GM19372 (cell line): ENCODE measurements around the gene GOSR1.
"Not testable (repeated sequence)": the region's sequence is repeated elsewhere in the genome, so short reads cannot be mapped to it uniquely, and the experiment has no call there.

ENCODE experiments used
- ATAC-seq: cut with Tn5 transposase; IDR thresholded peaks from one replicate; pipeline ENCODE4 v1.9.1; 2021; ENCODE audit warnings: mild to moderate bottlenecking, low read depth, moderate library complexity; ENCODE audit not compliant: unreplicated experiment

Gene GOSR1

DNA sequence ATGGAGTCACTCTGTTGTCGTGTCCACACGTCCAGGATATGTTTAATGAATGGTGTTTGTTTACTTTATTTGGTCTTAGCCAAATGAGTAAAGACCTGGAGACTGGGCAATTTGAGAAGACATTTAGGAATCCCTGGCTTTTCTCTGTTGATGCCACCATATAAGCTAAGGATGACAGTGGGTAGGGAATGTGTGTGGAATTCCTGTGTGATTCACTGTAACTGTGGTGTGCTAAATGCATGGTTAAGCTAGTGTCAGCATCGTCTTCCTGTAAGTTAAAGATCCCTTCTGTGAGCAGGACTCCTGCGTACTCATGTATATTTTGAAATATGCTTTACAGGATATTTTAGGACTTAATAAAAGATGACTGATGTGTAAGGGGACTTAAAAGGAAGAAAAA is 26.4 kb downstream of the GOSR1 start:
- ATAC-seq, result no peak

DNA sequence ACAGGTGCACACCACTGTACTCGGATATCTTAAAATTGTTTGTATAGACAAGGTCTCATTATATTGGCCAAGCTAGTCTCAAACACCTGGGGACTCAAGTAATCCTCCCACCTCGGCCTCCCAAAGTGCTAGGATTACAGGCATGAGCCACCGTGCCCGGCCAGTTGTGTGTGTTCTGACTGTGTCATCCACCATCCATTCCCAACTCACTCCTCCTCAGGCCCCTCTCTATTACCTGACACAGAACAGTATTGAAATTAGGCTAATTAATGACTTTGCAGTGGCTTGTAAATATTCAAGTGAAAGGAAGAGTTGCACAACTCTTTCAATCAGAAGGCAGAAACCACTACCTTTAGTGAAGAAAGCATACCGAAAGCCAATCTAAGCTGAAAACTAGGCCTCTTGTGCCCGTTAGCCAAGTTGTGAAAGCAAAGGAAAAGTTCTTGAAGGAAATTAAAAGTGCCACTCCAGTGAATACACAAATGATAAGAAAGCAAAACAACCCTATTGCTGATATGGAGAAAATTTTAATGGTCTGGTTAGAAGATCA is 28.7 kb downstream of the GOSR1 start:
- ATAC-seq, result no peak

DNA sequence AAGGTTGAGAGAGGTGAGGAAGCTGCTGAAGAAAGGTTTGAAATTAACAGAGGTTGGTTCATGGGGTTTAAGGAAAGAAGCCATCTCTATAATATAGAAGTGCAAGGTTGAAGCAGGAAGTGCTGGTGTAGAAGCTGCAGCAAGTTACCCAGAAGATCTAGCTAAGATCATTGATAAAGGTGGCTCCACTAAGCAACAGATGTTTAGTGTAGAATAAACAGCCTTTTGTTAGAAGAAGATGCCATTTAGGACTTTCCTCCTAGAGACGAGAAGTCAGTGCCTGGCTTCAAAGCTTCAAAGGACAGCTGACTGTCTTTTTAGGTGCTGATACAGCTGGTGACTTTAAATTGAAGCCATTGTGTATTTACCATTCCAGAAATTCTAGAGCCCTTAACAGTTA is 29.3 kb downstream of the GOSR1 start:
- no peak for ATAC-seq

DNA sequence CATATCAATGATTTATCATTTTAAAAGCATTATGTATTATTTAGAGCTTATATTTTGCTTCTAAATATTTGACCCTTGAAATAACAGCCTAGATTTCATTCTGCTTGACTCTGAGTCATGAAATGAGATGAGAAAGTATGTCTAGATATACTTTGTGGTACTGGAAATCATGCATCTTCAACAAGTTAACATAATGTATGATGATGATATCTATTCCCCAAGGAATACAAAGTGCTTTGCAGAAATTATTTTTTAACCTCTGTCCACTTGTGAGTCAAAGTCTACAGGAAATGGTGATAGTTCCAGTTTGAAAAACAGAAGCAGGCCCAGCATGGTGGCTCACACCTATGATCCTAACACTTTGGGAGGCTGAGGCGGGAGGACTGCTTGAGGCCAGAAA is 36.1 kb downstream of the GOSR1 start:
- no peak for ATAC-seq

DNA sequence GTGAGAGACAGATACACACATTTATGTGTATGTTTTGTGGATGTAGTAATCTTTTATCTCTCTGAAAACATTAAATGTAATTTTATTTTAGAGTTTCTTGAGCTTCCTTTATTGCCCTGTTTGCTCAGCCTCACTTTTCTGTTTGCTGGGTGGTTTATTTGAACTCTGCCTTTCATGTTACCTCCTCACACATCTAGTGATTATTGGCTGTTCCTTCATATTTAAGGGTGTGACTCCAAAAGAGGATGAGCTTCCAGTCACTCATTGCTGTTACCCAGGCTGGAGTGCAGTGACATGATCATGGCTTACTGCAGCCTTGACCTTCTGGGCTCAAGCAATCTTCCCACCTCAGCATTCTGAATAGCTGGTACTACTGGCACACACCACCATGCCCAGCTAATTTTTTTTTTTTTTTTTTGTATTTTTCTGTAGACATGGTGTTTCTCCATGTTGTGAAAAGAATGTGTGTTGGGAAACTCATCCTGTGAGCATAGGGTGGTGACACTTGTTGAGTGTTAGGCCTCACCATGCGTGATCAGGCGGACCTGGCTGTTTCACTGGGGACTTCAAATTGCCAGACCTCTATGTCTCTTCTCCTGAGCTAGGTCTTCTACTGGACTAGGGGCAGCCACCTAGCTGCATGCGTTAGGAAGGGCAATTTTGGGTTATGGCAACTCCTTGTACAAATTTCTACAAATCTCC is 37.8 kb downstream of the GOSR1 start:
- no peak for ATAC-seq

DNA sequence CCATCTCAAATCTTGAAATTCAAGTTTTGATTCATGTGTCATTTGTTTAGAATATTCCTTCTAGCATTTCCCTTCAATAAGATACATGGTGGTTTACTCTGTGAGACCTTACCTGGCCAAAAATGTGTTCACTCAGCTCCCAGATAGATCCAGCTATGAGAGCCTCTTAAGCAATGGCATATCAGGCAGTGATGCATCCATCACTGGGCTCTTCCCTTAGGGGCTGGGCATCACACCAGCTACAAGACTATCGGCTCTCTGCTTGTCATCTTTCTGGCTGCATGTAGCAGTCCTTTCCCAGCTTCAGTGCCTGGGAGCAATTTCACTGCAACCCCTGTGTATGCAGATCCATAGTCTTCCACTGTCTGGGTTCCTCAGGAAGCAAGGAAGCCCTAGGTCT is 40.6 kb downstream of the GOSR1 start:
- ATAC-seq, result no peak

DNA sequence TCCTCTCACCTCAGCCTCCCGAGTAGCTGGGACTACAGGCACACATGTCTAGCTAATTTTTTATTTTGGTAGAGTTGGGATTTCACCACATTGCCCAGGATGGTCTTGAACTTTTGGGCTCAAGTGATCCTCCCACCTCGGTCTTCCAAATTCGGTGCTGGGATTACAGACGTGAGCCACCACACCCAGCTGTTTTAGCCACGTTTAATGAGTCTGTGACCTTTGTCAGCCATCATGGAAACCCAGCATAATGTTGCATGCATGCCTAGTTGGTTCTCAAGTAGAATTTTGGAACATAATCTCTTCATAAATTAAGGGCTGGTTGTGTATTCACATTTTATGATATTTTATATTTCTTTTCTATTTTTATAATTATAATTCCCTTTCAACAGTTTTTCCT is 42.0 kb downstream of the GOSR1 start:
- ATAC-seq, result no peak

DNA sequence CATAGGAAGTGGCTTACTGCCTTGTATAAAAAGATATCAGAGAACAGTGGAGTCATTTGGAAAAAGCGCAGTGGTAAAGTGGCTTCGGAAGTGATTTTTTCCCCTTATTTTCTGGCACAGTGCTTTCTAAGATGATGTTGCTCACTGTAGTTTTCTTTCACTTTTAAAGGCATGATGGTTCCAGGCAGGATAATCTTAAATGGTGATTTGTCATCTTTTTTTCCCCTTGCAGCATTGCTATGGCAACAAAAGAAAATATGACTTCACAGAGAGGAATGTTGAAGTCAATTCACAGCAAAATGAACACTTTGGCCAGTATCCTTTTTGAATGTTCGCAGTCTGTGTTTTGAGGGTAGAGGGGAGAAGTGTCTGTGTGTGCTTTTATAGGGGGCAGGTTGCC is 42.5 kb downstream of the GOSR1 start:
- ATAC-seq, result no peak

DNA sequence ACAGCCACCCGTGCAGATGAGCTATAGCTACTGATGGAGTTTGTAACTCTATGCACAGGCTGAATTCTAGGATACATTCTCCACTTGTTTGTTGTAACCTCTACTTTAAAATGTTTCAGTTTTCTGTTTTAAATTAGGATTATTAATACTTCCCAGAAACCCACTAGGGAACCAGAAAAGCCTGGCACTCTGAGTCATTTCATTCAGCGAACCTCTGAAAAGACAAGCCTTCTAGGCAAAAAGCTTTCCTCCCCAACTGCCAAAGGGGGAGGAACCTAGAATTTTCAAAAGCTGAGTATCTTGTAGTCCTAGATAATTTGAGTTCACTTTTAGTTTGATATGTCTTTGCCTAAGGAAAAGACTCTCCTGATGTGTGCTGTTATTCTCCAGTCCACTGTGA is 43.2 kb downstream of the GOSR1 start:
- no peak for ATAC-seq

DNA sequence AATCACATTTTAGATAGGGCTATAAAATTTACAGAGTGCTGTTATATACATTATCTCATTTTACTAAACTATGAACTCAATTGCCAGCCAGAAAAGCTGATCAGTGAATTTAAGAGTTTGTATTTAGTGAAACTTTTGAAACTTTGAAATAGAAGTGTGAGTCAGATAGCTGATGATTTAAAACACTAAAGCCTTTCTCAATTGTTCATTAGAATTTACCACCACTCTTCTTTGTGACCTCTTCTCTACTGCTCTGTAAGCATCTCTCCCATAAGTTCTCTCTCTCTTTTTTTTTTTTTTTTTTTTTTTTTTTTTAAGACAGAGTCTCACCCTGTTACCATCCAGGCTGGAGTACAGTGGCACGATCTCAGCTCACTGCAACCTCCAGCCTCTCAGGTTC is 43.7 kb downstream of the GOSR1 start:
- no peak for ATAC-seq

DNA sequence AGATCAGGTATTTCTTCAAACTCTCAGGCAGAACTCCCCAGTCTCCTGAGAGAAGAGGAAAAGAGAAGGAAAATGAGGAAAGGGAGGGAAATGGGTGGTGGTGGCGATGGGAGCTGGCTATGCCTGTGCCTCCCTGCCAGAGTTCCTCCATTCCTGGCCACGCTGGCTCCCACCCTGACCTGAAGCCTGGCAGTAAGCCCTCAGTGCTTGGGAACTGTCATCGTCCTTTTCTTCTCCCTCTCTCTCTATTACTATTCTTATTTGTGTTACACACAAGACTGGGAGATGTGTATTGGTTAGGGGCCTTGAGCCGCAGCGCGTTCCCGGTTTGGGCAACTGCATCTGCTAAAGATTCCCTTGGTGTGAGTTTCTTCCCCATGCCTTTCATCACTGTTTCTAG is 44.6 kb downstream of the GOSR1 start:
- ATAC-seq, result no peak

DNA sequence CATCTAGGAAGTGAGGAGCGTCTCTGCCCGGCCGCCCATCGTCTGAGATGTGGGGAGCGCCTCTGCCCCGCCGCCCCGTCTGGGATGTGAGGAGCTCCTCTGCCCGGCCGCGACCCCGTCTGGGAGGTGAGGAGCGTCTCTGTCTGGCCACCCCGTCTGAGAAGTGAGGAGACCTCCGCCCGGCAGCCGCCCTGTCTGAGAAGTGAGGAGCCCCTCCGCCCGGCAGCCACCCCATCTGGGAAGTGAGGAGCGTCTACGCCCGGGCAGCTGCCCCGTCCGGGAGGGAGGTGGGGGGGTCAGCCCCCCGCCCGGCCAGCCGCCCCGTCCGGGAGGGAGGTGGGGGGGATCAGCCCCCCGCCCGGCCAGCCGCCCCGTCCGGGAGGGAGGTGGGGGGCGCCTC is 46.0 kb downstream of the GOSR1 start:
- ATAC-seq, result not testable (repeated sequence)

DNA sequence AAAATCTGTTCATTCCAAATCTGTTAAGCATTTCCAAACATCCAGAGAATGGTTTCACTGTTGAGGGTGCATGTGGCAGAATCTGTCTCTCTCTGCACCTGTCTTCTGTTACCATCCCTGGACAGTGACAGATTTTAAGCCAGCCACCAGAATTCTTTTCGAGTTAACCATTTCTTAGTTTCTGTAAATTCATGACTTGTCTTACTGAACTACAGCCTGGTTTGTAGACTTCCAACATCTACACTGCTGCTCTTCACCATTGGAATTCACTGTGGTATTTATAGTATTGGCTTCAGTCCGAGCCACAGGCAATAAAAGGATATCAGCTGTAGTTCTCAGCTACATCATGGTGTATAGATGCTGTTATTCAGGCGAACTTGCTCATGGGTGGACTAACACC is 47.6 kb downstream of the GOSR1 start:
- ATAC-seq, result no peak

DNA sequence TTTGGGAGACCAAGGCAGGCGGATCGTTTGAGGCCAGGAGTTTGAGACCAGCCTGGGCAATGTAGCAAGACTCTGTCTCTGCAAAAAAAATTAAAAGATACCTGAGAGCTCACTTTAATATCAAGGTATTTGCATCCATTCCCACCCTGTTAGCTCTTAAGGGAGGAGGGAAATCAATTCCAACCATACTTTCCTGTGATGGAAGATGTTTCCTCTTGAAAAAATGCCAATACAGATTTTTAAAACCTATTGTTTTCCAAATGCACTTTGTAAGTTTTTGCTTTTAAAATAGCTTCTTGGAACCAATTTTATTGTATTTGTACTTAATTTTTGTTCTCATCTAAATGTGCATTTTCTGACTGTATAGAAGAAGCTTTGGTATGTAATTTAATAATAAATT is 49.2 kb downstream of the GOSR1 start:
- no peak for ATAC-seq

DNA sequence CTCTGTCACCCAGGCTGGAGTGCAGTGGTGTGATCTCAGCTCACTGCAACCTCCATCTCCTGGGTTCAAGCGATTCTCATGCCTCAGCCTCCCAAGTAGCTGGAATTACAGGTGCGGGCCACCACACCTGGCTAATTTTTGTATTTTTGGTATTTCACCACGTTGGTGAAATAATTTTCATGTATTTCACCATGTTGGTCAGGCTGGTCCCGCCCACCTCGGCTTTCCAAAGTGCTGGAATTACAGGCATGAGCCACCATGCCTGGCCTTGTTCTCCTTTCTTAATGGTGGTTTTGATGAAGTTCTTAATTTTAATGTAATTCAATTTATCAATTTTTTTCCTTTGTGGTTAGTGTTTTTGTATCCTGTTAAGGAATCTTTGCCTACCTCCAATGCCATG is 51.5 kb downstream of the GOSR1 start:
- ATAC-seq, result not testable (repeated sequence)

DNA sequence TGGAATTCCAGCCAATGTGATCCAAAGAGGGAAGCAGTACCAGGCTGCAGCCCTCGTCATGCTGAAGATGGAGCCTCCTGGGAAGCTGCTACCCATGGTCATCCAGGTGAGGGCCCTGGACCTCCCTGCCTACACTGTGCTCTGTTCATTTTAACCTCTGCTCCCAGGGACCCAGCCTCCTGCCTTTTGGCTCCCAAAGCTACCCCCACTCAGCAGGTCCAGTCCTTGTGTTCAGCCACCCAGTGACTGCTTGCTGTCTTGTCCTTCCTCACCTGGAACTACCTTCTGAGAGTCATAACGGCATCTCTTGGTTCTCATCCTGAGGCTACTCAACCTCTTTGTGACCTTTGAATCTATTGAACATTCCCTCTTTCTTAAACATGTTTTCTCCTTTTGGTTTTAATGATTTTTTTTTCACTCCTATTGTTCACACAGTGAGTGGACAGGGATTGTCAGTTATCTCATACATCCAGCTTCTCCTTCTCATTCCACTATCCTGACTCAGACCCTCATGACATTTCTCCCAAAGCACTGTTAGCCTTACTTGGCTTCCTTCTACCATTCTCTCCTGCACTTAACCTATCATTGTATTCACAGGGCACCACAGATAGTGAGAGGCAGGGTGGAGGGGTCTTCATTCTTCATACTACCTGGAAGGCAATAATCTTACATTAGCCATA is 53.3 kb downstream of the GOSR1 start:
- ATAC-seq, result no peak

DNA sequence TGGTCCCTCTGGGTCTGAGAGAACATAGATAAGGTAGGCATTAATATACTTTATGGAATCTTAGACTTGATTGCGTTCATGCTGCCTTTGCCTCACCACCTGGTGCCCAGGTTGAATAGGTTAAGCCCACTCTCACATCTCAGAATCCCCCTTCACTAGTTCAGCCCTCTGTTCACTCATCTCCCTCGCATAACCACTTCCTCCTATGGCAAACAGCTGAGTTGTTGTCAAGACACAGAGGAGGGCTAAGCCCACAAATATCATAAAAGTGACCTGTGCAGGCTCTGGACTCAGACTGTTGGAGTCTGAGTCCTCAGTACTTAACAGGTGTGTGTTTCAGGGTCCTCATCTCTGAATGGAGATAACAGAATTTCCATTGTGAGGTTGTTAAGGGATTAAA is 55.7 kb downstream of the GOSR1 start:
- ATAC-seq, result no peak

DNA sequence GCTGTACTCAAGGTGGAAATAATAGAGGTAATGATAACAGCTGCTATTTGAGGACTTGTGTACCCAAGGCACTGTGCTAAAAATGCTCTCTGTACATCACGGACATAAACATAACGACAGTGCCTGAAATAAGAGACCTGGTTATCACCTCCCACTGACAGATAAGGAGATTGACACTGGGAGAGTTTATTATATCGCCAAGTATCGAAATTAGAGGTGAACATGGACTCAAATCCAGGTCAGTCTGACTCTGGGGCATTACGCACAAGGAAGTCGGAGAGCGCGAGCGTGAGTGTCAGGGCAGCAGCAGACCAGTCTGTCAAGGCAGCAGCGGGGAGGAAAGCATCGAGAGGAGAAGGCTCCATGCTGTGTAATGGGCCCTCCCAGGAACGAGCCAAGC is 57.1 kb downstream of the GOSR1 start:
- no peak for ATAC-seq

DNA sequence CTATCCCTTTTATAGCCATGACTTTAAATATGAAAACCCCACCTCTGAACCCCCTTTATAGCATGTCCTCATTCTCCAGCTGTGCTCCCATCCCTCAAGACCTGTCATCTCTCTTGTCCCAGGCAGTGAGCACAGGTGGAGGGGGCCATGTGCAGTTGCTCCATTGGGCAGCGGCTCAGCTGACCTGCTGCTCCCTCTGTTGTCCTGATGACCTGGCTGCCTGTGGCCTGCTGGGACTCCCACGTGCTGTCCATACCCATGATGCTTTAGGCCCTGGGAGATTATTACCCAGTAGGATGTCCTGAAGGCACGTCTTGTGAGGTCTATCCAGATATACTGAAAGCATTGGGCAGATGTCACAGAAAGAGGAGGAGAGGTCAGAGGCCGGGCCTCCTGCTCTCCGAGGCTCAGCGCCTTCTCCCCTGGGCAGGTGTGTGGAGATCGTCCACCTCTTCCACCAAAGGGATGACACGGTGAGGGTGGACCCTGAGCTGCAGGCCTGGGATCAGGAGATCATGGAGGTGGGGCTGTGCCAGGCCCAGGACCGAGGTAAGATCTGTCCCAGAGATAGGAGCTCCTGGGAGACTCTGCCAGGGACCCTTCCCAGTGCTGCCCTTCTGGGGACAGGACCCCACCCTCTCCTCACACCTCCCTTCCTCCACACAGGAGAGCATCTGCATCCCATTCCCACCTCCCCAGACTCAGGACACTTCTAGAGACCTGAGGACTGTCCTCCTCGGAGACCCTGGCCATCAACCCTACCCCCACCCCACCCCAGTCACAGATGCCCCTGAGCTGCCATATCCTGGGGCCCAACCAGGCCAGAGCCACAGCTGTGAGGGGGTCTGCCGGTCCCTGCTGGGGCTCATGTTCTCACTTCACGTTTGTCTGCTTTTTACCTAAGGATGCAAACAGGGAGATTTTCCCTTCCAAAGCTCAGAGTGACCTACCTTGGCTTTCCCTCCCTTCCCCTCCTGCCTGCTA is 58.0 kb downstream of the GOSR1 start:
- no peak for ATAC-seq

DNA sequence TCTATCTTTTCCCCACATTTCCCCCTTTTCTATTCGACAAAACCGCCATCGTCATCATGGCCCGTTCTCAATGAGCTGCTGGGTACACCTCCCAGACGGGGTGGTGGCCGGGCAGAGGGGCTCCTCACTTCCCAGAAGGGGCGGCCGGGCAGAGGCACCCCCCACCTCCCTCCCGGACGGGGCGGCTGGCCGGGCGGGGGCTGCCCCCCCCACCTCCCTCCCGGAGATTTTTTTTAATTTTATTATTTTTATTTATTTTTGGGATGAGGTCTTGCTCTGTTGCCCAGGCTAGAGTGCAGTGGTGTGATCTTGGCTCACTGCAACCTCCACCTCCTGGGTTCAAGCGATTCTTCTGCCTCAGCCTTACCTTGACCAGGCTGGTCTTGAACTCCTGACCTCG is 59.6 kb downstream of the GOSR1 start:
- ATAC-seq, result not testable (repeated sequence)

DNA sequence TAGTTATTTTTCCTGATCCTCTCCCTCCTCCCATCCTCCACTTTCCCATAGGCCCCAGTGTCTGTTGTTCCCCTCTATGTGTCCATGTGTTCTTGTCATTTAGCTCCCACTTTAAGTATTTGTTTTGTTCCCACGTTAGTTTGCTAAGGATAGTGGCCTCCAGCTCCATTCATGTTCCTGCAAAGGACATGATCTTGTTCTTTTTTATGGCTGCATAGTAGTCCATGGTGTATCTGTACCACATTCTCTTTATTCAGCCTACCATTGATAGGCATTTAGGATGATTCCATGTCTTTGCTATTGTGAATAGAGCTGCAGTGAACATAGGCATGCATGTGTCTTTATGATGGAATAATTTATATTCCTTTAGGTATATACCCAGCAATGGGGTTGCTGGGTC is 60.5 kb downstream of the GOSR1 start:
- ATAC-seq, result not testable (repeated sequence)
